OCI-LY7 (cell line): Measurements from ENCODE around the gene SURF4. TPM values are rescaled to one million over a fixed set of nuclear protein-coding genes. Genes with fewer than 3 reads are reported as not detected.

Experiments used
- BruUV-seq: library from RNA; stranded (reverse); fragments of 400-500 nt; replicated peaks from 2 replicates; lab custom pipeline; 2021; lab: Mats Ljungman, UMichigan
- CTCF ChIA-PET: fragments of 300-600 bp; sonication (Branson Sonifier 250); formaldehyde crosslinking; loops from one replicate; lab custom pipeline; 2022; ENCODE audit warnings: antibody characterized with exemption; ENCODE audit not compliant: unreplicated experiment; lab: Charles Lee
- POLR2A ChIA-PET: fragments of 300-600 bp; sonication (Branson Sonifier 250); formaldehyde crosslinking; loops from one replicate; lab custom pipeline; 2022; ENCODE audit warnings: antibody characterized with exemption; lab: Charles Lee
- DNase-seq: peaks from one replicate; pipeline ENCODE4 v3.0.0-alpha.2; 2015; ENCODE audit warnings: low spot score
- H2AFZ ChIP-seq: fragments of 200-600 bp; sonication (generic), shearing (Covaris generic); 2 replicates; pipeline ENCODE4 v1.6.1; 2014; ENCODE audit warnings: mild to moderate bottlenecking, antibody characterized with exemption, low read length, moderate library complexity
- H3K27ac ChIP-seq: fragments of 200-600 bp; sonication (generic); 2 replicates; pipeline ENCODE4 v1.5.1; 2014; ENCODE audit warnings: mixed run types, low read depth, mild to moderate bottlenecking, moderate library complexity, low read length, inconsistent platforms; ENCODE audit not compliant: poor library complexity, severe bottlenecking
- H3K36me3 ChIP-seq: fragments of 200-600 bp; sonication (generic); 2 replicates; pipeline ENCODE4 v1.6.1; 2014; ENCODE audit warnings: mild to moderate bottlenecking, antibody characterized with exemption, low read length, moderate library complexity, mixed read lengths; ENCODE audit not compliant: insufficient read depth
- H3K4me1 ChIP-seq: fragments of 200-600 bp; sonication (generic); 2 replicates; pipeline ENCODE4 v1.5.1; 2014; ENCODE audit warnings: mild to moderate bottlenecking, low read length; ENCODE audit not compliant: insufficient read depth, poor library complexity, severe bottlenecking
- H3K4me2 ChIP-seq: fragments of 200-600 bp; sonication (generic); 2 replicates; pipeline ENCODE4 v1.6.1; 2014; ENCODE audit warnings: mild to moderate bottlenecking, low read length
- H3K4me3 ChIP-seq: fragments of 200-600 bp; sonication (generic); 2 replicates; pipeline ENCODE4 v1.5.1; 2014; ENCODE audit warnings: mild to moderate bottlenecking, low read depth, low read length; ENCODE audit not compliant: poor library complexity, severe bottlenecking
- H3K79me2 ChIP-seq: fragments of 200-600 bp; sonication (generic); 2 replicates; pipeline ENCODE4 v1.6.1; 2016; ENCODE audit warnings: low read depth, mild to moderate bottlenecking, low read length, moderate library complexity, mixed read lengths; ENCODE audit not compliant: insufficient read depth
- H3K9me2 ChIP-seq: fragments of 200-600 bp; sonication (generic); 2 replicates; pipeline ENCODE4 v1.6.1; 2016; ENCODE audit warnings: mild to moderate bottlenecking, low read length, mixed read lengths; ENCODE audit not compliant: insufficient read depth
- H3K9me3 ChIP-seq: fragments of 200-600 bp; sonication (generic); 2 replicates; pipeline ENCODE4 v1.6.1; 2014; ENCODE audit warnings: mild to moderate bottlenecking, mixed run types, low read length, mixed read lengths
- H4K20me1 ChIP-seq: fragments of 200-600 bp; sonication (generic); 2 replicates; pipeline ENCODE4 v1.6.1; 2014; ENCODE audit warnings: mild to moderate bottlenecking, antibody characterized with exemption, low read length, moderate library complexity, mixed read lengths; ENCODE audit not compliant: insufficient read depth
- CTCF ChIP-seq: fragments of 200-600 bp; sonication (generic); conservative IDR thresholded peaks from 2 replicates; pipeline ENCODE4 v1.5.1; 2014; ENCODE audit warnings: mild to moderate bottlenecking, antibody characterized with exemption, low read length, moderate library complexity, mixed read lengths
- EZH2phosphoT487 ChIP-seq: fragments of 200-600 bp; sonication (generic); IDR thresholded peaks from 2 replicates; pipeline ENCODE4 v1.6.1; 2018; ENCODE audit warnings: low read depth, borderline replicate concordance, mild to moderate bottlenecking, mixed run types, antibody characterized with exemption, low read length, moderate library complexity, mixed read lengths
- intact Hi-C: fragments of 100-400 bp; cut with micrococcal nuclease; formaldehyde crosslinking; loops from one replicate; pipeline ENCODE4 v1.10.0; 2022; ENCODE audit not compliant: unreplicated experiment
- total RNA-seq, 2 experiments: library from RNA; depleted of rRNA in 1 of 2; stranded (reverse); fragments of >200 nt in 1 of 2; shearing (Covaris generic) in 1 of 2; gene quantifications; 2 replicates each; pipeline ENCODE4 v1.2.3, GENCODE V29; 2014 to 2022

Gene SURF4
- total RNA-seq, 2 experiments from 2014 or later, result 75.5 to 92.3 TPM

- POLR2A ChIA-PET, result no interaction called here
- peaks cover 40% of the 10 kb centered on the region for H3K79me2 ChIP-seq
- CTCF ChIA-PET, result no interaction called here
- H3K27ac ChIP-seq, result no peak overlapping the region
- no peaks in the 10 kb centered on the region for H3K9me2 ChIP-seq
- no peaks in the 10 kb centered on the region for H3K9me3 ChIP-seq
- H3K4me1 ChIP-seq, result peaks cover 22% of the 10 kb centered on the region
- DNase-seq, result no peak
- H3K4me3 ChIP-seq, result no peak overlapping the region
- H4K20me1 ChIP-seq, result peaks cover 14% of the 10 kb centered on the region; the same call in 1 of the 2 replicates
- BruUV-seq, result no TSS peak
- TF ChIP-seq CTCF (no peak), EZH2phosphoT487 (no peak)
- peaks cover 92% of the 10 kb centered on the region for H3K36me3 ChIP-seq
- no peak overlapping the region for H2AFZ ChIP-seq
- H3K4me2 ChIP-seq, result no peak overlapping the region
- intact Hi-C loops, result no loop called here
Measured at GRCh38 chr9:133367221-133367620, 8.6 kb downstream of the SURF4 start.

- no peak for DNase-seq
- Histone ChIP-seq H3K79me2 (peaks cover 32% of the 10 kb centered on the region; the same call in 1 of the 2 replicates), H3K36me3 (peaks cover 92% of the 10 kb centered on the region), H4K20me1 (peaks cover 10% of the 10 kb centered on the region; the same call in 1 of the 2 replicates), H2AFZ (no peak overlapping the region), H3K9me3 (no peaks in the 10 kb centered on the region), H3K4me1 (peaks cover 14% of the 10 kb centered on the region), H3K4me2 (no peak overlapping the region), H3K4me3 (no peak overlapping the region), H3K9me2 (no peaks in the 10 kb centered on the region), H3K27ac (no peak overlapping the region)
- CTCF ChIA-PET, result no interaction called here
- TF ChIP-seq CTCF (no peak), EZH2phosphoT487 (no peak)
- intact Hi-C loops, result no loop called here
- POLR2A ChIA-PET, result no interaction called here
- BruUV-seq, result no TSS peak
Measured at GRCh38 chr9:133366435-133366834, 9.4 kb downstream of the SURF4 start.

DNA sequence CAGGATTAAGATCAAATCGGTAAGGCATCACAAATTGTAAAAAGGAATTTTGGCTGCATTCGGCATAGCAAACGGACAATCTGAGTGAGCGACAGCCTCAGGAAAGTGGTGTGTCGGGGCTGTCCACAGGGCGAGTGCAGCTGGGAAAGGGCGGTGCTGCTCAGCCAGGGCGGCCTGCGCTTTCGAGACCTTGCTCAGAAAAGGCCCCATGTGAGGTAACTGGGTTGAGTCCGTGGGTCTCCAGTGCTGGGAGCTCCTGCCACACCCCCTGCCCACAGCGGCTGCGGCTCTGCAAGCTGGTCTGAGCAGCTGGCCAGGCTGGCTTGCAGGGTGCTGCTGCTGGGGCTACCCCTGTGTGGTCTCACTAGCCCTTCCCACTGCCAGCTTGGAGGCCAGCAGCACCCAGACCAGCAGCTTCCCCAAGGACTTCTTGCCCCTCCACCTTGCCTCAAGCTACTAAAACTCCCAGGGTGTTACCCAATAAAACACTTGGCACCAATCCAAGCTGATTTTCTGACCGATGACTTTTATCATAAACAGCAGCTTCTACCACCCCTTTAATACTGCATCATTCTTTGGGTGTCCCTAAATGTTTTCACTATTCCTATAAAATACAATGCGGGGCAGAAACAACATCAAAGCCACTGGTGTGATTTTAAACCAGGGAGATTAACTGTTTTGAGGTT is 13.4 kb downstream of the SURF4 start:
- H3K9me3 ChIP-seq, result no peaks in the 10 kb centered on the region
- no peaks in the 10 kb centered on the region for H3K9me2 ChIP-seq
- no peaks in the 10 kb centered on the region for H3K79me2 ChIP-seq
- intact Hi-C loops, result no loop called here
- no peaks in the 10 kb centered on the region for H4K20me1 ChIP-seq
- BruUV-seq, result TSS peak; percentile 63
- H2AFZ ChIP-seq, result no peak overlapping the region
- peaks cover 90% of the 10 kb centered on the region for H3K36me3 ChIP-seq
- peaks cover 5% of the 10 kb centered on the region for H3K4me1 ChIP-seq
- ChIA-PET CTCF (interaction anchor here (0.7 kb wide), 1 partner anchor 8 kb away, joined by 3 read pairs; no protein-coding TSS in a partner anchor), POLR2A (no interaction called here)
- H3K27ac ChIP-seq, result no peak overlapping the region
- H3K4me3 ChIP-seq, result no peak overlapping the region
- no peak for DNase-seq
- TF ChIP-seq CTCF, result no peak
- no peak for TF ChIP-seq EZH2phosphoT487
- H3K4me2 ChIP-seq, result no peak overlapping the region
